H9 (cell line): ENCODE results near the gene ZBTB25. TPM values are rescaled to one million over a fixed set of nuclear protein-coding genes. Genes with fewer than 3 reads are reported as not detected.

Experiments used
- DNase-seq: peaks from one replicate; pipeline ENCODE4 v3.0.0-alpha.2; 2017
- H2AFZ ChIP-seq: one replicate; pipeline ENCODE4 v1.6.1; 2013; ENCODE audit warnings: mild to moderate bottlenecking, low read length, control low read depth, moderate library complexity
- H2AK5ac ChIP-seq: 2 replicates; pipeline ENCODE4 v1.6.1; 2013; ENCODE audit warnings: low read length, control low read depth, mixed read lengths; ENCODE audit not compliant: insufficient read length
- H2BK120ac ChIP-seq: one replicate; pipeline ENCODE4 v1.6.1; 2013; ENCODE audit warnings: low read depth, mild to moderate bottlenecking, low read length, control low read depth, inconsistent platforms; ENCODE audit not compliant: poor library complexity, severe bottlenecking
- H2BK12ac ChIP-seq: 2 replicates; pipeline ENCODE4 v1.6.1; 2013; ENCODE audit warnings: low read length, control low read depth, mixed read lengths, low read depth; ENCODE audit not compliant: insufficient read length
- H2BK15ac ChIP-seq: 2 replicates; pipeline ENCODE4 v1.6.1; 2013; ENCODE audit warnings: low read depth, low read length, control low read depth
- H2BK20ac ChIP-seq: one replicate; pipeline ENCODE4 v1.6.1; 2013; ENCODE audit warnings: low read depth, mild to moderate bottlenecking, low read length, control low read depth, inconsistent platforms; ENCODE audit not compliant: poor library complexity, severe bottlenecking
- H2BK5ac ChIP-seq: 2 replicates; pipeline ENCODE4 v1.6.1; 2013; ENCODE audit warnings: low read length, control low read depth, mixed read lengths; ENCODE audit not compliant: insufficient read length
- H3K14ac ChIP-seq: 2 replicates; pipeline ENCODE4 v1.6.1; 2013; ENCODE audit warnings: low read length, control low read depth; ENCODE audit not compliant: insufficient read depth
- H3K18ac ChIP-seq: 2 replicates; pipeline ENCODE4 v1.6.1; 2013; ENCODE audit warnings: low read depth, mild to moderate bottlenecking, mixed read lengths, low read length, control low read depth; ENCODE audit not compliant: insufficient read length
- H3K23ac ChIP-seq: 2 replicates; pipeline ENCODE4 v1.6.1; 2013; ENCODE audit warnings: low read length, control low read depth, mixed read lengths, low read depth; ENCODE audit not compliant: insufficient read length
- H3K23me2 ChIP-seq: 2 replicates; pipeline ENCODE4 v1.6.1; 2013; ENCODE audit warnings: low read depth, mild to moderate bottlenecking, mixed read lengths, low read length, control low read depth; ENCODE audit not compliant: insufficient read length, poor library complexity, severe bottlenecking
- H3K27ac ChIP-seq: 2 replicates; pipeline ENCODE4 v1.5.1; 2013; ENCODE audit warnings: low read length, control low read depth, mixed read lengths, low read depth; ENCODE audit not compliant: insufficient read length
- H3K27me3 ChIP-seq: 2 replicates; pipeline ENCODE4 v1.6.1; 2013; ENCODE audit warnings: low read length, control low read depth, inconsistent platforms; ENCODE audit not compliant: insufficient read depth
- H3K4ac ChIP-seq: 2 replicates; pipeline ENCODE4 v1.6.1; 2013; ENCODE audit warnings: low read depth, mild to moderate bottlenecking, control low read depth, inconsistent platforms, low read length, moderate library complexity
- H3K4me1 ChIP-seq: 2 replicates; pipeline ENCODE4 v1.6.1; 2013; ENCODE audit warnings: low read length, control low read depth, inconsistent platforms; ENCODE audit not compliant: insufficient read depth
- H3K4me2 ChIP-seq: 2 replicates; pipeline ENCODE4 v1.6.1; 2013; ENCODE audit warnings: low read length, control low read depth, mixed read lengths; ENCODE audit not compliant: insufficient read length, insufficient read depth
- H3K56ac ChIP-seq: 2 replicates; pipeline ENCODE4 v1.6.1; 2013; ENCODE audit warnings: low read depth, mild to moderate bottlenecking, mixed read lengths, low read length, control low read depth; ENCODE audit not compliant: insufficient read length
- H3K79me1 ChIP-seq: 2 replicates; pipeline ENCODE4 v1.6.1; 2013; ENCODE audit warnings: low read depth, mild to moderate bottlenecking, moderate library complexity, low read length, control low read depth, inconsistent platforms; ENCODE audit not compliant: insufficient read depth, poor library complexity, severe bottlenecking
- H3K79me2 ChIP-seq: 2 replicates; pipeline ENCODE4 v1.6.1; 2013; ENCODE audit warnings: low read length, control low read depth, inconsistent platforms; ENCODE audit not compliant: insufficient read depth
- H3K9ac ChIP-seq: 2 replicates; pipeline ENCODE4 v1.6.1; 2013; ENCODE audit warnings: low read length, control low read depth, mixed read lengths; ENCODE audit not compliant: insufficient read length; ENCODE audit errors: extremely low read depth
- H3K9me3 ChIP-seq: one replicate; pipeline ENCODE4 v1.6.1; 2013; ENCODE audit warnings: low read depth, low read length, inconsistent platforms; ENCODE audit not compliant: control insufficient read depth
- H3T11ph ChIP-seq: one replicate; pipeline ENCODE4 v1.6.1; 2013; ENCODE audit warnings: mild to moderate bottlenecking, low read length, control low read depth, inconsistent platforms
- H4K20me1 ChIP-seq: one replicate; pipeline ENCODE4 v1.6.1; 2013; ENCODE audit not compliant: control insufficient read depth, insufficient read length, insufficient read depth
- H4K5ac ChIP-seq: 2 replicates; pipeline ENCODE4 v1.6.1; 2013; ENCODE audit warnings: low read depth, mild to moderate bottlenecking, mixed read lengths, low read length, control low read depth; ENCODE audit not compliant: insufficient read length
- H4K8ac ChIP-seq: replicated peaks from 2 replicates; pipeline ENCODE4 v1.6.1; 2013; ENCODE audit warnings: low read length, control low read depth, mixed read lengths, low read depth; ENCODE audit not compliant: insufficient read length
- H4K91ac ChIP-seq: 2 replicates; pipeline ENCODE4 v1.6.1; 2013; ENCODE audit warnings: low read depth, mild to moderate bottlenecking, moderate library complexity, mixed read lengths, low read length, control low read depth; ENCODE audit not compliant: insufficient read length
- H3K27ac Mint-ChIP-seq, 3 experiments: 2 replicates in 2 of 3; 3 replicates in 1 of 3; pipeline ENCODE4 v1.8.0; 2020 to 2021; ENCODE audit warnings: mixed read lengths in 3 of 3, mild to moderate bottlenecking in 1 of 3, moderate library complexity in 1 of 3
- H3K27me3 Mint-ChIP-seq: 2 replicates; pipeline ENCODE4 v1.8.0; 2021; ENCODE audit warnings: low read depth, mild to moderate bottlenecking, moderate library complexity, mixed read lengths
- H3K36me3 Mint-ChIP-seq, 3 experiments: 2 replicates in 2 of 3; 3 replicates in 1 of 3; pipeline ENCODE4 v1.8.0; 2020 to 2021; ENCODE audit warnings: low read depth in 3 of 3, mixed read lengths in 3 of 3; ENCODE audit not compliant: insufficient read depth in 1 of 3
- H3K4me1 Mint-ChIP-seq, 2 experiments: 2 replicates each; pipeline ENCODE4 v1.8.0; 2020; ENCODE audit warnings: mixed read lengths in 2 of 2
- H3K4me3 Mint-ChIP-seq, 2 experiments: 2 replicates in 1 of 2; 3 replicates in 1 of 2; pipeline ENCODE4 v1.8.0; 2020 to 2021; ENCODE audit warnings: mild to moderate bottlenecking in 2 of 2, mixed read lengths in 2 of 2, moderate library complexity in 1 of 2
- H3K9me3 Mint-ChIP-seq, 2 experiments: 2 replicates in 1 of 2; 3 replicates in 1 of 2; pipeline ENCODE4 v1.8.0; 2020; ENCODE audit warnings: mild to moderate bottlenecking in 2 of 2, mixed read lengths in 2 of 2, moderate library complexity in 1 of 2
- CTCF ChIP-seq: fragments of 200-600 bp; sonication (generic); conservative IDR thresholded peaks from 3 replicates; pipeline ENCODE4 v1.8.0; 2021; ENCODE audit warnings: antibody characterized with exemption, mild to moderate bottlenecking
- WGBS: extraction: QIAGEN DNeasy Blood & Tissue Kit; methylation state at CpG from one replicate; pipeline ENCODE4 v1.1.7; 2013; ENCODE audit warnings: missing lambda C conversion rate, low lambda C conversion rate, mixed read lengths; ENCODE audit not compliant: insufficient read length; ENCODE audit errors: extremely low coverage; 5-methylcytosine and 5-hydroxymethylcytosine counted together
- total RNA-seq: library from RNA; stranded (reverse); gene quantifications from 2 replicates; pipeline ENCODE4 v1.2.1, GENCODE V29; 2021

Gene ZBTB25
- total RNA-seq, 1 experiment from 2014 or later, result 8.2 TPM

GRCh38 chr14:64474698-64475097, 28.9 kb downstream of the ZBTB25 start:
- no peak overlapping the region for H2AK5ac ChIP-seq
- WGBS, result no CpG with 5 or more reads among the region's 4 CpGs
- no peaks in the 10 kb centered on the region for H3K27me3 ChIP-seq
- no peak overlapping the region for H3K23ac ChIP-seq
- H3T11ph ChIP-seq, result no peak overlapping the region
- Mint-ChIP-seq H3K36me3 (no peaks in the 10 kb centered on the region; a peak in 2 of 7 replicates), H3K27me3 (no peaks in the 10 kb centered on the region), H3K27ac (no peak overlapping the region), H3K4me3 (no peak overlapping the region), H3K4me1 (peaks cover 6 to 11% of the 10 kb centered on the region in 2 experiments), H3K9me3 (no peaks in the 10 kb centered on the region)
- H3K56ac ChIP-seq, result no peak overlapping the region
- no peak overlapping the region for H2BK5ac ChIP-seq
- H3K79me1 ChIP-seq, result no peaks in the 10 kb centered on the region
- H3K18ac ChIP-seq, result no peak overlapping the region
- H3K4ac ChIP-seq, result no peak overlapping the region
- H2BK15ac ChIP-seq, result no peak overlapping the region
- no peak overlapping the region for H3K27ac ChIP-seq
- TF ChIP-seq CTCF, result no peak
- no peaks in the 10 kb centered on the region for H3K4me1 ChIP-seq
- H2AFZ ChIP-seq, result no peak overlapping the region
- H3K79me2 ChIP-seq, result no peaks in the 10 kb centered on the region
- H2BK20ac ChIP-seq, result no peak overlapping the region
- no peak overlapping the region for H4K91ac ChIP-seq
- no peak overlapping the region for H4K8ac ChIP-seq
- H2BK120ac ChIP-seq, result no peak overlapping the region
- no peak overlapping the region for H3K4me2 ChIP-seq
- no peaks in the 10 kb centered on the region for H3K23me2 ChIP-seq
- no peak overlapping the region for H4K5ac ChIP-seq
- H3K14ac ChIP-seq, result no peak overlapping the region
- H2BK12ac ChIP-seq, result no peak overlapping the region
- H3K9me3 ChIP-seq, result no peaks in the 10 kb centered on the region
- no peak overlapping the region for H3K9ac ChIP-seq
- no peaks in the 10 kb centered on the region for H4K20me1 ChIP-seq
- no peak for DNase-seq
